Measurements from ENCODE around the gene VPS13D. TPM values are rescaled to one million over a fixed set of nuclear protein-coding genes. Genes with fewer than 3 reads are reported as not detected.
A peak's percentile ranks its signal among the peaks of the same experiment; 100 is the strongest.

The VPS13D gene
- total and polyA plus RNA-seq, 2 donors (not counting 3 experiments of a cell fraction or from before 2014, with no cell fraction given) = 13.6 to 48.5 TPM

DNA sequence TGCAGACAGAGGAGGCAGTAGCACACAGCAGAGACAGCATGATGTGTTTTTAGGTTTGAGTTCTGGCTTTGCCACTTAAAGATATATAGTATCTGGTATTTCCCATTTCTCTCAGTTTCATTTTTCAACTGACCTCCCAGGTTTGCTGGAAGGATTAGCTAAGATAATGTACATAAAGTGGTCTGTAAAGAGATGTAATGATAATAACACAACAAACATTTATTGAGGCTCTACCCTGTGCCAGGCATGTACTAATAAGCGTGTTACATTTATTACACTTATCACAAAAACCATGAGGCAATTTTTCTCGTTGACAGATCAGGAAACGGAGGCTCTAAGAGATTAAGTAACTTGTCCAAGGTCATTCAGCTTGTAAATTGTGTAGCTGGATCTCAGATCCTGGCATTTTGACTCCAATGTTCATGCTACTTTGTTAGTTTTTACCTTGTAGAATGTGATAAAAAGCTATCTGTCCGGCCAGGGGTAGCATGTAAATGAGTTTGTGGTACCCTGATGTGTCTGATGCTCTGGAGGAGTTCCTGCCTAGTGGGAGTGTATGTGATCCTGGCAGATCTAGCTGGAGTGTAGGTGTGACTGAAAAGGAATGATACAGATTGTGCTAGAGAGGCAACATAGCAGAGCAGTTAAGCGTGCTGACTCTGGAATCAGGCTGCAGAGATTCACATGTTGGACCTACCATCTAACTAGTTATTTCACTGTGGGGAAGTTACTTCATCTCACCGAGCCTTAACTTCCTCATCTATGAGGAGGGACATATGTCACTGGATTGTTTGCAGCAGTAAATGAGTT lies 146.6 kb downstream of the VPS13D start:
- dilution Hi-C loops (cut with MboI; ENCODE audit: extremely low pct_ligation_motif_present, low sequenced_read_pairs) = no loop called here
- Histone ChIP-seq H3K4me3 (replicated peaks in 1 of 3; ENCODE audit: insufficient read depth in 1 of 3, low read depth in 1 of 3, low read length in 3 of 3) (no peak overlapping the region), H3K4me2 (ENCODE audit: insufficient read depth, low read length) (no peak overlapping the region), H3K4me1 (ENCODE audit: control insufficient read depth, extremely low read depth, insufficient read depth, low read length) (no peaks in the 10 kb centered on the region), H3K27me3 (ENCODE audit: control insufficient read depth in 2 of 2, insufficient read depth in 2 of 2, low read length in 2 of 2) (no peaks in the 10 kb centered on the region), H3K36me3 (ENCODE audit: control insufficient read depth in 2 of 2, extremely low read depth in 1 of 2, insufficient read depth in 2 of 2, low read length in 2 of 2) (peaks cover 0 to 3% of the 10 kb centered on the region in 2 experiments), H3K9me1 (replicated peaks; ENCODE audit: control insufficient read depth, extremely low read depth, insufficient read depth, low read length) (no peaks in the 10 kb centered on the region), H3K27ac (ENCODE audit: insufficient read depth, low read depth, low read length) (no peak overlapping the region), H2AFZ (ENCODE audit: low read depth, low read length) (no peak overlapping the region), H3K79me2 (ENCODE audit: control insufficient read depth, insufficient read depth, low read length) (no peaks in the 10 kb centered on the region), H3K9me3 (replicated peaks; ENCODE audit: control insufficient read depth, insufficient read depth, low read length) (no peaks in the 10 kb centered on the region), H3K9ac (replicated peaks; ENCODE audit: extremely low read depth, insufficient read depth, low read length) (no peak overlapping the region), H4K20me1 (replicated peaks; ENCODE audit: control insufficient read depth, extremely low read depth, insufficient read depth, low read length) (no peaks in the 10 kb centered on the region)
- ChIA-PET CTCF (interaction anchor here (1.0 to 1.5 kb wide), 4 partner anchors 9 to 245 kb away, joined by 4 to 9 read pairs (median 5); partner anchors contain the start of gene DHRS3), POLR2A (no interaction called here)
- FAIRE-seq (no peak), DNase-seq (ENCODE audit: low read depth, low spot score) (peak; percentile 85)
- TF ChIP-seq POLR2A (IDR thresholded peaks at IDR 0.05; ENCODE audit: low read depth, low read length) (no peak), EZH2 (IDR thresholded peaks at IDR 0.05; ENCODE audit: borderline replicate concordance, low read depth, low read length, severe bottlenecking) (no peak), JUN (IDR thresholded peaks at IDR 0.05; ENCODE audit: borderline replicate concordance, insufficient read depth, insufficient read length, low read depth) (no peak)
- TF ChIP-seq, protein P1, sequence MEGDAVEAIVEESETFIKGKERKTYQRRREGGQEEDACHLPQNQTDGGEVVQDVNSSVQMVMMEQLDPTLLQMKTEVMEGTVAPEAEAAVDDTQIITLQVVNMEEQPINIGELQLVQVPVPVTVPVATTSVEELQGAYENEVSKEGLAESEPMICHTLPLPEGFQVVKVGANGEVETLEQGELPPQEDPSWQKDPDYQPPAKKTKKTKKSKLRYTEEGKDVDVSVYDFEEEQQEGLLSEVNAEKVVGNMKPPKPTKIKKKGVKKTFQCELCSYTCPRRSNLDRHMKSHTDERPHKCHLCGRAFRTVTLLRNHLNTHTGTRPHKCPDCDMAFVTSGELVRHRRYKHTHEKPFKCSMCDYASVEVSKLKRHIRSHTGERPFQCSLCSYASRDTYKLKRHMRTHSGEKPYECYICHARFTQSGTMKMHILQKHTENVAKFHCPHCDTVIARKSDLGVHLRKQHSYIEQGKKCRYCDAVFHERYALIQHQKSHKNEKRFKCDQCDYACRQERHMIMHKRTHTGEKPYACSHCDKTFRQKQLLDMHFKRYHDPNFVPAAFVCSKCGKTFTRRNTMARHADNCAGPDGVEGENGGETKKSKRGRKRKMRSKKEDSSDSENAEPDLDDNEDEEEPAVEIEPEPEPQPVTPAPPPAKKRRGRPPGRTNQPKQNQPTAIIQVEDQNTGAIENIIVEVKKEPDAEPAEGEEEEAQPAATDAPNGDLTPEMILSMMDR (IDR thresholded peaks at IDR 0.05; ENCODE audit: extremely low read depth in 1 of 2, insufficient read depth in 1 of 2, low read depth in 1 of 2, low read length in 2 of 2) = peak in 1 of 2 donors; percentile 8
- intact Hi-C loops (cut with micrococcal nuclease) = no loop called here
- BruUV-seq (replicated peaks) = no TSS peak

All from endothelial cell of umbilical vein (primary cell).